Measurements from ENCODE around the gene ATP11C. TPM values are rescaled to one million over a fixed set of nuclear protein-coding genes. Genes with fewer than 3 reads are reported as not detected.

The ATP11C gene
- polyA plus RNA-seq, 3 donors: 1.6 to 6.7 (median 2.5) TPM

GRCh38 chrX:139883984-139884383, 48.9 kb downstream of the ATP11C start:
- H3K36me3 ChIP-seq (replicated peaks in 1 of 2; ENCODE audit: control insufficient read depth in 1 of 2, insufficient read depth in 2 of 2, low read length in 2 of 2): no peaks in the 10 kb centered on the region
- H4K20me1 ChIP-seq (ENCODE audit: insufficient read depth, low read length): peaks cover 20% of the 10 kb centered on the region
- no peaks in the 10 kb centered on the region for H3K9me3 ChIP-seq (replicated peaks in 1 of 2; ENCODE audit: control insufficient read depth in 1 of 2, insufficient read depth in 1 of 2, low read length in 2 of 2)
- intact Hi-C loops (cut with micrococcal nuclease): no loop called here
- WGBS (ENCODE audit: insufficient coverage): no CpG with 5 or more reads among the region's 1 CpG
- Mint-ChIP-seq H3K27ac (no peak overlapping the region), H3K4me1 (peaks cover 3% of the 10 kb centered on the region), H3K36me3 (peaks cover 4 to 5% of the 10 kb centered on the region in 2 donors), H3K27me3 (ENCODE audit: low read depth in 3 of 3) (peaks cover 0 to 2% (median 0%) of the 10 kb centered on the region in 3 donors), H3K9me3 (peaks cover 0 to 4% (median 0%) of the 10 kb centered on the region in 7 donors), H3K4me3 (no peak overlapping the region)
- H3K9ac ChIP-seq (ENCODE audit: insufficient read depth, low read length, poor library complexity, severe bottlenecking): no peak overlapping the region
- TF ChIP-seq, protein P1, sequence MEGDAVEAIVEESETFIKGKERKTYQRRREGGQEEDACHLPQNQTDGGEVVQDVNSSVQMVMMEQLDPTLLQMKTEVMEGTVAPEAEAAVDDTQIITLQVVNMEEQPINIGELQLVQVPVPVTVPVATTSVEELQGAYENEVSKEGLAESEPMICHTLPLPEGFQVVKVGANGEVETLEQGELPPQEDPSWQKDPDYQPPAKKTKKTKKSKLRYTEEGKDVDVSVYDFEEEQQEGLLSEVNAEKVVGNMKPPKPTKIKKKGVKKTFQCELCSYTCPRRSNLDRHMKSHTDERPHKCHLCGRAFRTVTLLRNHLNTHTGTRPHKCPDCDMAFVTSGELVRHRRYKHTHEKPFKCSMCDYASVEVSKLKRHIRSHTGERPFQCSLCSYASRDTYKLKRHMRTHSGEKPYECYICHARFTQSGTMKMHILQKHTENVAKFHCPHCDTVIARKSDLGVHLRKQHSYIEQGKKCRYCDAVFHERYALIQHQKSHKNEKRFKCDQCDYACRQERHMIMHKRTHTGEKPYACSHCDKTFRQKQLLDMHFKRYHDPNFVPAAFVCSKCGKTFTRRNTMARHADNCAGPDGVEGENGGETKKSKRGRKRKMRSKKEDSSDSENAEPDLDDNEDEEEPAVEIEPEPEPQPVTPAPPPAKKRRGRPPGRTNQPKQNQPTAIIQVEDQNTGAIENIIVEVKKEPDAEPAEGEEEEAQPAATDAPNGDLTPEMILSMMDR (IDR thresholded peaks at IDR 0.05): no peak
- no peaks in the 10 kb centered on the region for H3K27me3 ChIP-seq (ENCODE audit: control insufficient read depth in 2 of 2, insufficient read depth in 2 of 2, low read length in 2 of 2)
- H3K27ac ChIP-seq (ENCODE audit: low read depth in 1 of 2, low read length in 2 of 2): no peak overlapping the region
- H3K4me1 ChIP-seq (ENCODE audit: control insufficient read depth in 1 of 2, insufficient read depth in 2 of 2, low read length in 2 of 2): no peaks in the 10 kb centered on the region
- no peak overlapping the region for H3K4me2 ChIP-seq (replicated peaks; ENCODE audit: extremely low read depth, low read length, poor library complexity, severe bottlenecking)
- DNase-seq: no peak
- H3K79me2 ChIP-seq (ENCODE audit: insufficient read depth, low read length): no peaks in the 10 kb centered on the region
- H3K4me3 ChIP-seq (replicated peaks in 1 of 3; ENCODE audit: low read depth in 2 of 3, low read length in 3 of 3): no peak overlapping the region
- no peak overlapping the region for H2AFZ ChIP-seq (ENCODE audit: insufficient read depth, low read depth, low read length, poor library complexity, severe bottlenecking)

GRCh38 chrX:139882299-139882698, 50.6 kb downstream of the ATP11C start:
- Mint-ChIP-seq H3K4me3 (no peak overlapping the region), H3K27ac (no peak overlapping the region), H3K36me3 (peaks cover 4 to 5% of the 10 kb centered on the region in 2 donors), H3K4me1 (peaks cover 3% of the 10 kb centered on the region), H3K9me3 (peaks cover 0 to 2% (median 0%) of the 10 kb centered on the region in 7 donors), H3K27me3 (ENCODE audit: low read depth in 3 of 3) (peaks cover 0 to 2% (median 0%) of the 10 kb centered on the region in 3 donors)
- DNase-seq: no peak
- H3K4me3 ChIP-seq (replicated peaks in 1 of 3; ENCODE audit: low read depth in 2 of 3, low read length in 3 of 3): no peak overlapping the region
- H4K20me1 ChIP-seq (ENCODE audit: insufficient read depth, low read length): peaks cover 20% of the 10 kb centered on the region
- H3K79me2 ChIP-seq (ENCODE audit: insufficient read depth, low read length): no peaks in the 10 kb centered on the region
- H3K9ac ChIP-seq (ENCODE audit: insufficient read depth, low read length, poor library complexity, severe bottlenecking): no peak overlapping the region
- no peak overlapping the region for H2AFZ ChIP-seq (ENCODE audit: insufficient read depth, low read depth, low read length, poor library complexity, severe bottlenecking)
- H3K36me3 ChIP-seq (replicated peaks in 1 of 2; ENCODE audit: control insufficient read depth in 1 of 2, insufficient read depth in 2 of 2, low read length in 2 of 2): no peaks in the 10 kb centered on the region
- no peaks in the 10 kb centered on the region for H3K4me1 ChIP-seq (ENCODE audit: control insufficient read depth in 1 of 2, insufficient read depth in 2 of 2, low read length in 2 of 2)
- whole genome bisulfite sequencing (ENCODE audit: insufficient coverage): 100% methylated on average over 1 of the region's 2 CpGs
- no peak overlapping the region for H3K27ac ChIP-seq (ENCODE audit: low read depth in 1 of 2, low read length in 2 of 2)
- intact Hi-C loops (cut with micrococcal nuclease): no loop called here
- H3K27me3 ChIP-seq (ENCODE audit: control insufficient read depth in 2 of 2, insufficient read depth in 2 of 2, low read length in 2 of 2): no peaks in the 10 kb centered on the region
- H3K4me2 ChIP-seq (replicated peaks; ENCODE audit: extremely low read depth, low read length, poor library complexity, severe bottlenecking): no peak overlapping the region
- TF ChIP-seq, protein P1 (IDR thresholded peaks at IDR 0.05): no peak
- no peaks in the 10 kb centered on the region for H3K9me3 ChIP-seq (replicated peaks in 1 of 2; ENCODE audit: control insufficient read depth in 1 of 2, insufficient read depth in 1 of 2, low read length in 2 of 2)
